Common myeloid progenitor, CD34-positive (primary cell): ENCODE results near the gene RAB27B.

Experiments used
- CTCF ChIA-PET: fragments of 350-600 bp; sonication (Branson Sonifier 250); formaldehyde crosslinking; loops from one replicate; lab custom pipeline; 2021; ENCODE audit warnings: antibody characterized with exemption; lab: Charles Lee
- POLR2A ChIA-PET: fragments of 350-600 bp; sonication (Branson Sonifier 250); formaldehyde crosslinking; loops from one replicate; lab custom pipeline; 2021; ENCODE audit warnings: antibody characterized with exemption; lab: Charles Lee
- DNase-seq, 3 donors: peaks; one replicate each; pipeline versions ENCODE4 v3.0.0 to v3.0.0-alpha.2; 2013
- H3K27ac ChIP-seq, 2 experiments: 1 replicate in 1 of 2; 2 replicates in 1 of 2; pipeline ENCODE4 v1.7.0; 2013; ENCODE audit warnings: inconsistent platforms in 2 of 2, low read length in 2 of 2, mild to moderate bottlenecking in 2 of 2, low read depth in 1 of 2, moderate library complexity in 1 of 2; ENCODE audit not compliant: severe bottlenecking in 2 of 2, insufficient read depth in 1 of 2, poor library complexity in 1 of 2
- H3K27me3 ChIP-seq, 5 experiments: replicated peaks in 2 of 5; 1 replicate in 3 of 5; 2 replicates in 2 of 5; pipeline versions ENCODE4 v1.6.1 to v1.7.0; 2013; ENCODE audit warnings: low read length in 4 of 5, mild to moderate bottlenecking in 2 of 5, moderate library complexity in 2 of 5, inconsistent platforms in 1 of 5; ENCODE audit not compliant: insufficient read depth in 5 of 5, control insufficient read depth in 4 of 5
- H3K36me3 ChIP-seq, 4 experiments: 1 replicate in 2 of 4; 2 replicates in 2 of 4; pipeline versions ENCODE4 v1.6.1 to v1.7.0; 2013; ENCODE audit warnings: low read length in 3 of 4, control low read depth in 1 of 4, mild to moderate bottlenecking in 1 of 4; ENCODE audit not compliant: control insufficient read depth in 4 of 4, insufficient read depth in 4 of 4
- H3K4me1 ChIP-seq, 4 experiments: 1 replicate in 3 of 4; 2 replicates in 1 of 4; pipeline versions ENCODE4 v1.6.1 to v1.7.1; 2013; ENCODE audit warnings: low read length in 3 of 4, mild to moderate bottlenecking in 3 of 4, control low read depth in 1 of 4, inconsistent platforms in 1 of 4, moderate library complexity in 1 of 4; ENCODE audit not compliant: control insufficient read depth in 4 of 4, insufficient read depth in 4 of 4; ENCODE audit errors: control extremely low read depth in 1 of 4
- H3K4me3 ChIP-seq, 7 experiments: 1 replicate in 4 of 7; 2 replicates in 3 of 7; pipeline versions ENCODE4 v1.5.1 to v1.7.0; 2013; ENCODE audit warnings: mild to moderate bottlenecking in 7 of 7, low read length in 6 of 7, moderate library complexity in 6 of 7, inconsistent platforms in 2 of 7, low read depth in 2 of 7, control low read depth in 1 of 7; ENCODE audit not compliant: insufficient read depth in 4 of 7, control insufficient read depth in 1 of 7; ENCODE audit errors: extremely low read depth in 1 of 7
- H3K9me3 ChIP-seq, 5 experiments: 1 replicate in 4 of 5; 2 replicates in 1 of 5; pipeline versions ENCODE4 v1.6.1 to v1.7.1; 2013; ENCODE audit warnings: low read length in 4 of 5, mild to moderate bottlenecking in 2 of 5, inconsistent platforms in 1 of 5, low read depth in 1 of 5, moderate library complexity in 1 of 5; ENCODE audit not compliant: control insufficient read depth in 4 of 5, insufficient read depth in 2 of 5; ENCODE audit errors: control extremely low read depth in 1 of 5
- WGBS: methylation state at CpG from one replicate; pipeline ENCODE4 v1.1.5; 2013; ENCODE audit not compliant: insufficient coverage; 5-methylcytosine and 5-hydroxymethylcytosine counted together

RAB27B gene

DNA sequence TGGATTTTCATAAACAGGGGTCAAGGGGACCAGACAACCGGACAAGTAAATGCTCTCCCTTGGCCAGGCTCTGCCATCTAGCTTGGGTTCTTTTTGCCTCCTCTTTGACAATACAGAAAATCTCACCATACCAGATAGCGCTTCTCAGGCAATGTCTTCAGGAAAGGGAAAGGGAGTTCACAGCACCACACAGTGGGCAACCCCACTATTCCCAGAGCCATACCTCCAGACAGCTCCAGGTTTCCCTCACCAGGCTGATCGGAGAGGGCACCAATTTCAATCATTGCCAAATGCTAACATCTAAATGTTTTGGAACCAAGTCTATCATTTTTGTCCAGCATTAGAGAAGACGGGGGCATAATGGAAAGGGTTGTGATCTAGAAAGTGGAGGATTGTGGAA lies 102.9 kb downstream of the RAB27B start:
- CTCF ChIA-PET, result interaction anchor here (1.2 kb wide), 1 partner anchor 13 kb away, joined by 4 read pairs; no protein-coding TSS in a partner anchor
- no peak for DNase-seq

DNA sequence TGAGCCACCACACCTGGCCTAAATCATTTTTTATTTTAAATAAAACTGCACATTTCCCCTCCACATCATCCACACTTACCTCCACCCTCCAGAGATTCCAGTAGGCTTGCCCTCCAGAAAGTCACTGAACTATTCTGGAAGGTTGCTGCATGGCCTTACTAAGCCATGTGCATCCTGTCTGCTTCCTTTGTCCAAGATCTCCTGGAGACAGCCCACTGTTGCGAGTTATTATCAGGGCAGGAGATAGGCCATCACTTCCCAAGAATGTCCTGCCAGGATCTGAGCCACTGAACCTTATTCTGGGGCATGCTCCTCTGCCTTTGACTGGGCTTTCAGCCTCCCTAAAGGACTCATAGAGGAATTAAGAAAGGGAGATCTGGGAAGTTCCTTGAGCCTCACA lies 104.2 kb downstream of the RAB27B start:
- no peaks in the 10 kb centered on the region for H3K4me1 ChIP-seq
- no peak overlapping the region for H3K4me3 ChIP-seq
- 100% methylated on average over 1 of the region's 1 CpG for WGBS
- ChIA-PET CTCF (no interaction called here), POLR2A (no interaction called here)
- H3K27me3 ChIP-seq, result no peaks in the 10 kb centered on the region
- no peaks in the 10 kb centered on the region for H3K36me3 ChIP-seq
- H3K9me3 ChIP-seq, result no peaks in the 10 kb centered on the region
- no peak overlapping the region for H3K27ac ChIP-seq
- DNase-seq, result no peak

More for the DNA sequence above, 102.9 kb downstream of the RAB27B start:
- Histone ChIP-seq H3K4me3 (no peak overlapping the region), H3K9me3 (no peaks in the 10 kb centered on the region), H3K4me1 (no peaks in the 10 kb centered on the region), H3K36me3 (no peaks in the 10 kb centered on the region), H3K27ac (no peak overlapping the region), H3K27me3 (no peaks in the 10 kb centered on the region)
- POLR2A ChIA-PET, result no interaction called here
- WGBS, result 93% methylated on average over 2 of the region's 4 CpGs

GRCh38 chr18:54938506-54938905 lies 110.2 kb downstream of the RAB27B start:
- H3K4me1 ChIP-seq, result no peaks in the 10 kb centered on the region
- CTCF ChIA-PET, result no interaction called here
- DNase-seq, result no peak
- no peak overlapping the region for H3K27ac ChIP-seq
- no peaks in the 10 kb centered on the region for H3K27me3 ChIP-seq
- POLR2A ChIA-PET, result no interaction called here
- 100% methylated on average over 1 of the region's 3 CpGs for WGBS
- H3K4me3 ChIP-seq, result no peak overlapping the region
- H3K9me3 ChIP-seq, result no peaks in the 10 kb centered on the region
- H3K36me3 ChIP-seq, result no peaks in the 10 kb centered on the region

DNA sequence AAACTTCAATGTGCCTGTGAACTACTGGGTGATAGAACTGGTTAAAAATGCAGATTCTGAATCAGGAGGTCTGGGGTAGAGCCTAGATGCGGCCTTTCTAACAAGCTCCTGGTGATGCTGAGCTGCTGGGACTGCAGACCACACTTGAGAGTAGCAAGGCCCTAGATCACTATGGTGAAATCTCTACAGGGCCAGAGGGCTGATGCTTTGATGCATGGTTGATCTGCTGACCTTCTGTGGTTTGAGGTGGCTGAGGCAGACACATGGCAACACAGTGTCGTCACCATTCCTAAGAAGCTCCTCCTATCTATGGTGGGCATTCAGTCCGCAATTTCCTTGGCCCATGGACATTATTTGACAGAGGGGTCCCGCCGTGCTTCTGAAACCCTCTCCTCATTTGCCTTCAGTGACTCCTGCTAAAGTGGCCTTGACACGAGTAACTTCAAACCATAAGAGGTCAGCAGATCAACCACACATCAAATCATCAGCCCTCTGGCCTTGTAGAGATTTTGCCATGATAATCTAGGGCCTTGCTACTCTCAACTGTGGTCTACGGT lies 111.2 kb downstream of the RAB27B start:
- ChIA-PET CTCF (interaction anchor here (1.4 kb wide), 1 partner anchor 12 kb away, joined by 3 read pairs; no protein-coding TSS in a partner anchor), POLR2A (no interaction called here)
- Histone ChIP-seq H3K27ac (no peak overlapping the region), H3K4me1 (no peaks in the 10 kb centered on the region), H3K4me3 (no peak overlapping the region), H3K36me3 (no peaks in the 10 kb centered on the region), H3K9me3 (no peaks in the 10 kb centered on the region), H3K27me3 (no peaks in the 10 kb centered on the region)
- 97% methylated on average over 7 of the region's 7 CpGs for WGBS
- DNase-seq, result no peak

DNA sequence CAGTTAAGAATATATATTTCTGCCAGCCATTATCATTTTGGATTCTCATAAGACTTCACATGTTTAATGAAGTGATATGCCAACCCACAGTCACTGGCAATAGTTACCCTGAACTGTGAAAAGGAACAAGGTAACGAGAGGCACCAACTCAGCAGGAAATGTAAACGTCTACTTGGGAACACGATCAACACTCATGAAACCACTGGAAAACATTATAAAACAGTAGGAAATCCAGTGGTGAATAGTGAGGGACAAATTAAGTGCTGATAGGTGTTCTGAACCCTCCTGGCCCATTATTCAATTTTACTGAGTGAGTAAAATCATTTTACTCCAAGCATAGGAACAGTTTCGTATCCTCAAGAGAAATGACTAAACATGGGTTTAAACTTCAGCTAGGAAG lies 113.9 kb downstream of the RAB27B start:
- DNase-seq, result no peak
- ChIA-PET POLR2A (no interaction called here), CTCF (no interaction called here)
- Histone ChIP-seq H3K9me3 (no peaks in the 10 kb centered on the region), H3K4me3 (no peak overlapping the region), H3K27ac (no peak overlapping the region), H3K4me1 (peaks cover 2 to 14% (median 4%) of the 10 kb centered on the region in 4 experiments), H3K36me3 (no peaks in the 10 kb centered on the region), H3K27me3 (no peaks in the 10 kb centered on the region)
- WGBS, result 40% methylated on average over 1 of the region's 4 CpGs

DNA sequence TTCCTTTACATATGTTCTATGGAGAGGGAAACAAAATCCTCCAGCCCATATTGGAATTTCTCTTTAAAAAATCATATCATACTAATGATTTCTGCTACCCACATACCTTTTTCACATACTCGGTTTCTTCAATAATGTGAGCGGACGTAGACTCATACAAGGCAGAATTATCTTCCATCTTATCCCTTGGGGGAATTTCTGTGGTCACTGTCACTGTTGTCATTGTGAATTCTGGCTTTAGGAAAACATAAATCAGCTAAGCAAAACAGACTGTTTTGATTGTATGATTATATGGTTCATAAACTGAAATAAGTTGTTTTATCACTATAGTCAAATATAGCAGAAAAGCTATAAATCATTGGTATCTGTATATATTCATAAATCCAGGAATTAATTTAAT lies 114.3 kb downstream of the RAB27B start:
- Histone ChIP-seq H3K4me1 (peaks cover 2 to 16% (median 4%) of the 10 kb centered on the region in 4 experiments), H3K27ac (no peak overlapping the region), H3K27me3 (no peaks in the 10 kb centered on the region), H3K36me3 (no peaks in the 10 kb centered on the region), H3K4me3 (no peak overlapping the region), H3K9me3 (no peaks in the 10 kb centered on the region)
- ChIA-PET POLR2A (no interaction called here), CTCF (no interaction called here)
- DNase-seq, result no peak
- WGBS, result 100% methylated on average over 2 of the region's 3 CpGs
